ENCODE measurements around the gene PDE4B. TPM values are rescaled to one million over a fixed set of nuclear protein-coding genes. Genes with fewer than 3 reads are reported as not detected.

PDE4B gene
- total RNA-seq, 1 experiment from 2014 or later = 3.3 TPM

- Mint-ChIP-seq H3K27ac (ENCODE audit: low read depth, unreplicated experiment) (no peak overlapping the region), H3K9me3 (ENCODE audit: unreplicated experiment) (no peaks in the 10 kb centered on the region), H3K4me3 (ENCODE audit: unreplicated experiment) (no peak overlapping the region), H3K36me3 (ENCODE audit: insufficient read depth, unreplicated experiment) (no peaks in the 10 kb centered on the region), H3K4me1 (ENCODE audit: insufficient read depth, unreplicated experiment) (no peaks in the 10 kb centered on the region), H3K27me3 (ENCODE audit: insufficient read depth, unreplicated experiment) (peaks cover 97% of the 10 kb centered on the region)
- DNase-seq (ENCODE audit: unreplicated experiment) = no peak
- BruUV-seq (replicated peaks) = no TSS peak
- ChIA-PET POLR2A (no interaction called here), CTCF (interaction anchor here (0.6 kb wide), 1 partner anchor 451 kb away, joined by 3 read pairs; no protein-coding TSS in a partner anchor)
- TF ChIP-seq CTCF (IDR thresholded peaks at IDR 0.05; ENCODE audit: unreplicated experiment) = no peak
- intact Hi-C loops (cut with micrococcal nuclease) = no loop called here
Measured at GRCh38 chr1:65995336-65995735, 202.6 kb downstream of the PDE4B start.

GRCh38 chr1:65995928-65996327, 203.2 kb downstream of the PDE4B start:
- TF ChIP-seq CTCF (IDR thresholded peaks at IDR 0.05; ENCODE audit: unreplicated experiment) = no peak
- ChIA-PET CTCF (no interaction called here), POLR2A (no interaction called here)
- Mint-ChIP-seq H3K9me3 (ENCODE audit: unreplicated experiment) (no peaks in the 10 kb centered on the region), H3K27me3 (ENCODE audit: insufficient read depth, unreplicated experiment) (peaks cover 97% of the 10 kb centered on the region), H3K27ac (ENCODE audit: low read depth, unreplicated experiment) (no peak overlapping the region), H3K4me3 (ENCODE audit: unreplicated experiment) (no peak overlapping the region), H3K36me3 (ENCODE audit: insufficient read depth, unreplicated experiment) (no peaks in the 10 kb centered on the region), H3K4me1 (ENCODE audit: insufficient read depth, unreplicated experiment) (no peaks in the 10 kb centered on the region)
- DNase-seq (ENCODE audit: unreplicated experiment) = no peak
- intact Hi-C loops (cut with micrococcal nuclease) = no loop called here
- BruUV-seq (replicated peaks) = no TSS peak

GRCh38 chr1:65997693-65998092, 205.0 kb downstream of the PDE4B start:
- H3K4me3 Mint-ChIP-seq (ENCODE audit: unreplicated experiment) = no peak overlapping the region
- H3K27ac Mint-ChIP-seq (ENCODE audit: low read depth, unreplicated experiment) = no peak overlapping the region
- H3K36me3 Mint-ChIP-seq (ENCODE audit: insufficient read depth, unreplicated experiment) = no peaks in the 10 kb centered on the region
- DNase-seq (ENCODE audit: unreplicated experiment) = no peak
- H3K9me3 Mint-ChIP-seq (ENCODE audit: unreplicated experiment) = no peaks in the 10 kb centered on the region
- no peak for TF ChIP-seq CTCF (IDR thresholded peaks at IDR 0.05; ENCODE audit: unreplicated experiment)
- ChIA-PET CTCF (no interaction called here), POLR2A (no interaction called here)
- intact Hi-C loops (cut with micrococcal nuclease) = no loop called here
- H3K4me1 Mint-ChIP-seq (ENCODE audit: insufficient read depth, unreplicated experiment) = no peaks in the 10 kb centered on the region
- H3K27me3 Mint-ChIP-seq (ENCODE audit: insufficient read depth, unreplicated experiment) = peaks cover 90% of the 10 kb centered on the region
- BruUV-seq (replicated peaks) = no TSS peak

- H3K27ac Mint-ChIP-seq (ENCODE audit: low read depth, unreplicated experiment) = no peak overlapping the region
Measured at GRCh38 chr1:65998763-65999583, 206.3 kb downstream of the PDE4B start.

More at GRCh38 chr1:65998763-65999583, 206.3 kb downstream of the PDE4B start:
- no TSS peak for BruUV-seq (replicated peaks)
- no peak for DNase-seq (ENCODE audit: unreplicated experiment)
- H3K4me3 Mint-ChIP-seq (ENCODE audit: unreplicated experiment) = no peak overlapping the region
- no peak for TF ChIP-seq CTCF (IDR thresholded peaks at IDR 0.05; ENCODE audit: unreplicated experiment)
- no peaks in the 10 kb centered on the region for H3K9me3 Mint-ChIP-seq (ENCODE audit: unreplicated experiment)
- H3K4me1 Mint-ChIP-seq (ENCODE audit: insufficient read depth, unreplicated experiment) = no peaks in the 10 kb centered on the region
- intact Hi-C loops (cut with micrococcal nuclease) = no loop called here
- ChIA-PET CTCF (no interaction called here), POLR2A (no interaction called here)
- peaks cover 86% of the 10 kb centered on the region for H3K27me3 Mint-ChIP-seq (ENCODE audit: insufficient read depth, unreplicated experiment)
- no peaks in the 10 kb centered on the region for H3K36me3 Mint-ChIP-seq (ENCODE audit: insufficient read depth, unreplicated experiment)

Measured in MCF 10A (cell line).